NCI-H748 (cell line): Measurements from ENCODE around the gene DENND2C.

Source experiments
- DNase-seq: peaks from one replicate; lab custom pipeline; 2025; ENCODE audit not compliant: unreplicated experiment; lab: John Stamatoyannopoulos, UW

Gene DENND2C, protein sequence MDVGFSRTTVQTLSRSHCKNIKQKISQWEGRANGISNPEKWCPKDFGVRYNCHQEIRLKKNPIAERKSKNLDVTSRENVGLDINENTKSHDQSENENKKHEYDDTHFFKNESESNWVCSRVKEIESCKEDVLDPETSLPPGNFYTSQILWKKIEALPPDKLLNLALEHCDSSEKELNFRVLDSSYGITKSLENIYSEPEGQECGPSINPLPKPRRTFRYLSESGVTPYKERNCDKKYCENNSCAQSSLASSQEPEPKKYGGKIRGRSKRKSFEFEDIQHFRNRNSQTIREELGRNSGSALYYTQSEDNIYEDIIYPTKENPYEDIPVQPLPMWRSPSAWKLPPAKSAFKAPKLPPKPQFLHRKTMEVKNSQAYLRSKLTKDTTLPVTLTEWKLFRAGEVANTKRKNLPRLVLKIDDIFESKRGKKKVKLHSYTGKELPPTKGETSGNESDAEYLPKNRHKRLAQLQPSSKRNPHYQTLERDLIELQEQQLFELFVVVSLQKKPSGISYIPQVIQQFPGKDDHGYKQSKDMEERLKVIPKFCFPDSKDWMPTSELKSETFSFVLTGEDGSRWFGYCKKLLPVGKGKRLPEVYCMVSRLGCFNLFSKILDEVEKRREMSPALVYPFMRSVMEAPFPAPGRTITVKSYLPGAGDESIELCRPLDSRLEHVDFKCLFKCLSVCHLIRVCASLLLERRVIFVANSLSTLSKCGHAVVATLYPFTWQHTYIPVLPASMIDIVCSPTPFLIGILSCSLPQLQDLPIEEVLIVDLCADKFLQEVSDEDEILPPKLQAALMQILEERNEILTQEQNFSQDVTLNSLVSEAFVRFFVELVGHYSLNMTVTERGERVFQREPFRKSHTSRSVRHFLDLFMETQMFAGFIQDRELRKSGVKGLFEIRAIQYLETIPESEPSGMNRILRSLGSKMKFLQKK

DNA sequence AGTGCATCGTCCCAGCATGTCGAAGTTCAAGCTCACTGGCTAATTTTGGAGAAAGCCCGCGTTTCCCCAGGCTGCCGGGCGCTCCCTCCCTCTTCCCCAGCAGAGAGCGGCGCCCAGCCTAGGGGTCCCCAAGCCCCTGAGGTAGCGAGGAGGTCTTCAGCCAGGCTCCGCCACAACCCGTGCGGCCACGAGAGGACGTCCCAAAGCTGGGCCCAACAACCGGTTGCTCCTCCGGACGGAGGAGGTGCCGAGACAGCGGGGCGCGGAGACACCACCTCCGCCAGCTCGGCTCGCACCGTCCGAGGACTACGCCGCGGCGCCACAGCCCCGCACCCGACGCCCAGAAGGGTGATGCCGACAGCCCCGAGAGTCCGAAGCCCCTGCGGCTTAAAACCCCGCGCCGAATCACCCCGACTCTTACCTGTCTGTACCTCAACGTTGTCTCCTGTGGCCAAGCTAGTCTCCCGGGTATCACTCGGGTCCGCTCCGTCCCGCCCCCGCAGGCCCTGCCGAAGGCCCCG, at the start of gene DENND2C:
TSS of gene DENND2C (minus strand) at position 488 of the 521 bp plus-strand sequence. CDS start 44,065 bp downstream, outside the sequence.
- no peak for DNase-seq

DNA sequence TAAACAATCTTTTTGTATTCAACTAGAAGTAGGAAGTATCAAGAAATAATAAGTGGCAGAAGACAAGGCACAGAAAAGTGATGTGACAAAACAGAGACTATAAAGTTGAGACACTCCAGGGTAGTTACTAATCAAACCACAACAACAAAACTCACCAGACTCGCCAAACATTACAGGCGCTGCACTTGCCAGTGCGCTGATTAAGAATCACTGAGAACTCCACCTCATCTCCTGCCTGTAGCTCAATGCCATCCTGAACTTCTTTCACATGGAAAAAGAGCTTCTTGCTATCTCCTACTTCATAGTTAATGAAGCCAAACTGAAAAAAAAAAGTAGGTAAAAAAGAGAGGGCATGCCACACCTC, 49.6 kb upstream of the DENND2C start:
- no peak for DNase-seq

DNA sequence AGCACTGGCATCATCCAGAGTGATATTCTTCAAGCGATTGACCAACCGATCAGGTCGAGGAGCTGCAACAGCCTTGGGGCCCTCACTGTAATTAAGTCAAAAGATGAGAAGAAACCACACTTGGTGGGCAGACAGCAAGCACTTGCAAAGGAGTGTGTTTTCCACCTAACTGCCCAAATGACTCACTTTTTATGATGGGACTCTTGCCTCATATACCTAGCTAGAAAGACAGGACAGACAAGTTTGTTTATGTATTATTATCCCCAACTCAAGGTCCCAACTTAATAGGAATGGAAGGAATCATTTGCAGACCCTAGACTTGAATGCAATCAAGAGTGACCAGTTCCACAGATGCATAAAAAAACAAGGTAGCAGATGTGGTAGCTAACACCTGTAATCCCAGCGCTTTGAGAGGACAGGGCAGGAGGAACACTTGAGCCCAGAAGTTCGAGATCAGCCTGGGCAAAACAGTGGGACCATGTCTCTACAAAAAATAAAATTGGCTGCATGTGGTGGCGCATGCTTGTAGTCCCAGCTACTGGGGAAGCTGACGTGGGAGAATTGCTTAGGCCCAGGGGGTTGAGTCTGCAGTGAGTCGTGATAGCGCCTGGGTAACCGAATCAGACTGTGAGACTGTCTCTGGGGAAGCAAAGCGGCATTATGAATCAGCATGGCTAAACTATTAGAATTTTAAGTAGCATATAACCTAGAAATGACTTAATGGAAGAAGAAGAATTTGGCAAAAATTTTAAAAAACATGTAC, 49.0 kb upstream of the DENND2C start:
- DNase-seq, result no peak

DNA sequence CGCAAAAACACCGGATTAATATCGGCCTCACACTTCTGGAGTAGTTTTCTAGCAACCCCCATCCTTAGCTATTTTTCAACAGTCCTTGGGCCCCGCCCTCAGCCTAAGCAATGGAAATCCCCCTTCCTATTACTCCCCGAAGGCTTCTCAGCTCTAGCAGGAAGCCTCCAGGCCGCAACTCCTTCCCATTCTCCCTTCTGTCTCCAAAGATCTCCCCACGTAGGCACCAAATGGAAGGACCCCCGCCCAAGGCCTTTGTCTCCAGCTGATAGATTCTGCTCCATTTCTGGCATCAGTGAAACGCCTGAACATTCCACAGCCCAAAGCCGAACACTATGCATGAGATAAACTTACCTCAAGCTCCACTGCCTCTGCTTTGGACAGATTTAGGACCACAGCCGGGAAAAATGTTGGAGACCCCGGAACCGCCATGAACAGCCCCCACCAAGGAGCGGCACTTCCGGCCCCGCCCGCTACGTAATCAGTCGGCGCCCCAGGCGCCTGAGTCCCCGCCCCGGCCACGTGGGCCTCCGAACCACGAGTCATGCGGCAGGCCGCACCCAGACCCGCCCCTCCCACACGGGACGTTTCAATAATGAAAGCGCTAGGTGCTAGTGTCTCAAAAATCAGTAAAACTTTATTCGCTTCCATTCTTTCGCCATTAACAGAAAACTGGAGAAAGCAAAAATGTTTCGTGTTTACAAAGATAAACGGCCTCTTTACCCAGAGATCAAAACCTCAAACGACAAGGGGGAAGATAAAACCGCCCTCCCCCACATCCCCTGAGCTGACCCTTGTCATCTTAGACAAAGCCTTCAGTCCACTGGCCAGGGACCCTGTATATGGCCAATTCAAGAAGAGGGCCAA, 46.7 kb upstream of the DENND2C start, which contains the start of gene NRAS:
TSS of gene NRAS (minus strand) at position 468 of the 867 bp plus-strand sequence. CDS start 611 bp downstream, outside the sequence.
- peak; percentile 92 for DNase-seq

DNA sequence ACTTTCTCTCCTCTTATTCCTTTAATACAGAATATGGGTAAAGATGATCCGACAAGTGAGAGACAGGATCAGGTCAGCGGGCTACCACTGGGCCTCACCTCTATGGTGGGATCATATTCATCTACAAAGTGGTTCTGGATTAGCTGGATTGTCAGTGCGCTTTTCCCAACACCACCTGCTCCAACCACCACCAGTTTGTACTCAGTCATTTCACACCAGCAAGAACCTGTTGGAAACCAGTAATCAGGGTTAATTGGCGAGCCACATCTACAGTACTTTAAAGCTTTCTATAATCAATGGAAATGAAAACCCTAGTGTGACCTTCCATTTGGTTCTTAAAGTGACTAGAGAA, 46.1 kb upstream of the DENND2C start:
- no peak for DNase-seq

DNA sequence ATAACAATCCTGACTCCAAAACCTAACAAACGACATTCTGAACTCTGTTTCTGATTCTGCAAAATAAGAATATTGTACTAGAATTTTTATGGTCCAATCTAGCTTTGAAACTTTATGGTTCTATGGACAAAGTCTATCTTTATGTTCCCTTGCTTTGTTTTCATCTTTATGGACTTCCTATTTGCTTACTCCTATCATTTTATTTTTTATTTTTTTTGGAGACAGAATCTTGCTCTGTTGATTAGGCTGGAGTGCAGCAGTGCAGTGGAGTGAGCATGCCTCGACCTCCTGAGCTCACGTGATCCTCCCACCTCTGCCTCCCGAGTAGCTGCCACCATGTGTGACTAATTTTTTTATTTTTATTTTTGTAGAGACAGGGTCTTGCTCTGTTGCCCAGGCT, 43.1 kb upstream of the DENND2C start:
- no peak for DNase-seq

DNA sequence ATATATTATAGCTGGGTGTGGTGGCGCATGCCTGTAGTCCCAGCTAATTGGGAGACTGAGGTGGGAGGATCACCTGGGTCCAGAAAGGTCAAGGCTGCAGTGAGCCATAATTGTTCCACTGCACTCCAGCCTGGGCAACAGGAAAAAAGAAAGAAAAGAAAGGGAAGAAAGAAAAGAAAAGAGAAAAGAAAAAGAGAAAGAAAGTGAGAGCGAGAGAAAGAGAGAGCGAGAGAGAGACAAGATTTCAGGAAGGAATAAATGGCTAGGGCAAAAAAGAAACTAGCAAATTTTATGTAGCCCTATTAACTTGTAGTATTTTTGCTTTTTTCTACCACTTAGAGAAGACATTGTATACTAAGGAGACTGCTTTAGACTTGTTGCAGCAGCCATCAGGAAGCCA, 40.5 kb upstream of the DENND2C start:
- DNase-seq, result no peak

DNA sequence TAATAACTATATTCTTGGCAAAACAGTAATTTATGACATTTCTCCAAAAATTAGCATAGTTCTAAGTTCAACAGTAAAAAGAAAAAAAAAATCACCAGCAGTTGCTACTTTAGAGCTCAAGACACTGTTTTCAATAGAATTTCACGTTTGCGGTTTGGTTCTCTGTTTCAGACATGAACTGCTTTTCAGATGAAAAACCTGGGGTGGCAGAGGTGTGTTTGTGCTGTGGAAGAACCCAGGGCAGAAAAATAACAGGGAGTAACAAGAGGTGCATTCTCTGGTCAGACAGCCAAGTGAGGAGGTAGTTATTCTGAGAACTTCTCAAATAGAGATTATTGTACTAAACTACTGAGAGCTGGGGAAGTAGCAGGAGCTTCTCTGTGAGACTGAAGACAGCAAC, 37.8 kb upstream of the DENND2C start:
- DNase-seq, result no peak

DNA sequence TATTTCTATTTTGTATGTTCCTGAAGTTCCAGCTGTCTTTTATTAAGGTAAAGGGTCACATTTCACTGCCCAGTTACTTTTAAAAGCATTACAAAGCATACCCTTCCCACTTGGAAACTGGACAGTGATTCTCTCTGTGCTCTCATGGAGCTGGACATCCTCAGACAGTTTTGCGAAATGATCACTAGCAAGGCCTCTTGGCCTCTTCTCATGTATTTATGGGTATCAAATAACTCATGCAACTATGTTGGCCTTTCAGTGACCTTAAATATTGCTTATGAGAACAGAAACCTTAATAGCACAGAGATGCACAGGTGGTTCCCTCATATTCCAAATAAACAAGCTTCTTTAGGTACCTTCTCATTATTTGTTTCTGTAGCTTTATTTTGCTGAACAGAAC, 33.4 kb upstream of the DENND2C start:
- DNase-seq, result no peak

DNA sequence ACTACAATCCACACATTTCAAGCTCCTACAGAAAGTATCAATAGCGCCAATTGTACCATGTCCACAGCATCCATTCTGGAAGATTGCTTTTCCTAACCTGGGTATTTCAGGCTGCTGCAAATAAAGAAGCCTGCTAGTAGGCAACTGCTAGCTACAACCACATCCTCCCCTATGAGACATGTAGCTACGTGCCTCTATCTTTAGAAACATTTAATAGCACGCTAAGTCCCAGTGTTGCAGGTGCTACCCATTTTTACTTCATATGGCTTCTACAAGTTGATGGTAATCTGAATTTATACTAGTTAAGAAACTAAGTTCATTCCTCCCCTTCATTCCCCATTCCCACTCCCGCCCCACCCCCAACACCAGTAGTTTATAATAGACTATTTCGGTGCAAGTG, 32.9 kb upstream of the DENND2C start:
- no peak for DNase-seq

DNA sequence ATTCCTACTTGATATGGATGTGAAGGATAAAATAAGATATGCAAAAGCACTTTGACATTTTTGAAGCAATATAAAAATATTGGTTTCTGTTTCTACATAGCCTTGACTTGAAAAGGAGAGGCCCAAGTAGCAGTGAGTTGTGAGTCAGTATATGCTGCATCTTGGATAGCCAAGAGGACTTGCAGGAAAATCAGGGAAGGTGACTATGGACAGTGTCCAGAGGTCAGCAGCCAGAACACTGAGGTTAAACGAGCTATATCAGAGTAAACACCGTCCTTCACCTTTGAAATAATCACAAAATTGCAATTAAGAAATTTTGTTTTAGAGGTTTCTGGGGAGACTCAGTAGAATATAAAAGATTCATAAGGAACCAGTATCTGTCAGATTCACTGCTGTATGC, 32.1 kb upstream of the DENND2C start:
- no peak for DNase-seq

DNA sequence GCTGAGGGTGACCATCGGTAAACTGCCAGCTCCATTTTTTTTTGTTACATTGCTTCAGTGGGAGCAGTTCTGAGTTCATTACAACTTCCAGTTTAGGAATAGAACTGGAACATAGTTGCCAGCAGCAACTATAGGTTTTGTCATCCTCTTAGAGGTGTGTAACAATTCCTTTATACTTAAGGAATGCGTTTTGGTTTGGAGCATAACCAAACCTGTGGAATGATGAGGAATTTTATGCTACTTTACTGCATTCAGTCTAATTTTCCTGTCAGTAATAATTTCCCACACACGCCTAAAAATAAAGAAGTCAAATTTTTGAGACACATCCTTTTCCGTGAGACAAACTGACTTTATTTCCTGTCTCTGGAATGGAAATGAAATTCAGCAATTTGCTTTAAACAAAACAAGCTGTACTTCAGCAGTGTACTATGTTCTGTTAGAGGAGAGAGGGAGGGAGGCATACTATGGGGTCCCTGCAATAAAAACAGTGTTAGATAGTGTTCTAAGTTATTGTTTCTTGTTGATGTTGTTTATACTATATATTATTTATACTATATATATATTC, 30.3 kb upstream of the DENND2C start:
- DNase-seq, result no peak

DNA sequence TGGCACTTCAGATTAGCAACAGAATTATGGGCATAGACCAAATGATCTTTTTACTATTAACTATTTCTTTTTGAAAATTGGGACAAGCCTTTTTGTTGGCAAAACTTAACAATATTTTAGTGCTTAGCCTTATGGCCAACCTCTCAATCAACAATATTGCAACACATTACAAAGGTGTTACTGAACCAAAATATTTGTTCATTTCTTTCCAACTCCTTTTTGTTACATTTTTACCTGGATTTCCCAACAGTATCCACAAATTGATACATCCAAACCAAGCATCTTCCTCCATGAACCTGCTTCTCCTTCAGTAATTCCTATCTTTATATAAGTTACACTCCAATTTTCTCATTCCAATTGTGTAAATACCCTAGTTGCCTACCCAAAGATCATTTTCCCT, 27.0 kb upstream of the DENND2C start:
- DNase-seq, result no peak

DNA sequence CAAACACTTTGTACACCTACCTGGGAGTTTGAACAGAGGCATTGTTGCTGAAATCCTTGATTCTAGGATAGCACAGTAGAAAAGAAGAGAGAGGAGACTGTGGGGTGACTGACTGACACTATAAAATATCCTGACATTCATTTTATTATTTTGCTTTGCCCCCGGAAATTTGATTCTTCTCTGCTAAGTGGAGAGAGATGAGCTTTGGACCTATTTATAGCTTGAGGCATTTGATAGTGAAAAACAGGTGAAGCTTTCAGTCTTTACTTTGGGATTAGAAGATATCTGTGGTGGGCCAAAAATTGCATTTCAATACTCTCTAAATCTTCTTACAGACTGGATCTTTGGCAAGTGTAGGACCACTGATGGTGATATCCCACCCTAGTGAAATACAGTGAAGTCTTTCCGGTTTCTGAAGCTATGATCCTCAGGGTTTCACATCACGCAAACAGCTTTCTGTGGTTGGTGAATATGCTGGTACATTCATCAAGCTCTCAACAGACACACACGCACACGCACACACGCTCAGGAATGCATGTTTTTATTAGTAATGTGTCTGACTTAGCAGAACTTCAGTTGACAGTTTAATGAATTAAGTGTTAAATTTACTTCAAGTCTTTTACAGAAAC, 25.7 kb upstream of the DENND2C start, which contains the start of gene AMPD1:
TSS of gene AMPD1 (minus strand) at position 117 of the 629 bp plus-strand sequence. CDS start at position 42, 75 bp downstream.
- no peak for DNase-seq

DNA sequence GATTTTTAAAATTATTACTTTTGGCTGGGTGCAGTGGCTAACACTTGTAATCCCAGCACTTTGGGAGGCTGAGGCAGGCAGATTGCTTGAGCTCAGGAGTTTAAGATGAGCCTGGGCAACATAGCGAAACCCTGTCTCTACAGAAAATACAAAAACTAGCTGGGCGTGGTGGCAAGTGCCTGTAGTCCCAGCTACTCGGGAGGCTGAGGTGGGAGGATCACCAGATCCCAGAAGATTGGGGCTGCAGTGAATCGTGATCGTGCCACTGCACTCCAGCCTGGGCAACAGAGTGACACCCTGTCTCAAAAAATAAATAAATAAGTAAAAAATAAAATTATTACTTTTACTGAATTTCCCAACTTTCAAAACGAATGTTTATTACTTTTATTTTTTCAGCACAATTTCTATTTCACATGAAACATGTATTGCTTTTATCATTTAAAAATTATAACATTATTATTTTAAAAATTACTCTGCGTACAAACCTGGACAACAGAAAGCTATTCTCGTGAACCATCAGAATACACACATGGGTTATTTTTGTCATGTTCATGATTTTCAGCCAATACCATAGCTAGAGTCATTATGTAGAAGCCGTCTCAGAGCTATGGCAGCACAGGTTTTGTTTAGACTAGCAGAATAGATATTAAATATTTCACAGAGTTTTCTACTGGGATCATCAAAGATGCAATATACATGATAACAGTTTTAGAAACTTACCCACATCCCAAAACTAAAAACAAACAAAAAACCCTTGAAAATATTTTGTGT, 24.9 kb upstream of the DENND2C start:
- no peak for DNase-seq

DNA sequence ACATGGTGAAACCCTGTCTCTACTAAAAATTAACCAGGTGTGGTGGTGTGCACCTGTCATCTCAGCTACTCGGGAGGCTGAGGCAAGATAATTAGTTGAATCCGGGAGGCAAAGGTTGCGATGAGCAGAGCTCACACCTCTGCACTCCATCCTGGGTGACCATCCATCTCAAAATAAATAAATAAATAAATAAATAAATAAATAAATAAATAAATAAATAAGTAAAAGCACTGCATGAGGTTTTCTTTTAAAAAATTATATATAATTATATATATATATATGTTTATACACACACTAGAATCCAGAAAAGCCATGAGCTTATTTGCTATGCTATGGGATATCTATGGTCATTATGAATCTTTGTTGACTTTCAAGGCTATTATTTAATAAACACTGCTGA, 23.1 kb upstream of the DENND2C start:
- no peak for DNase-seq

DNA sequence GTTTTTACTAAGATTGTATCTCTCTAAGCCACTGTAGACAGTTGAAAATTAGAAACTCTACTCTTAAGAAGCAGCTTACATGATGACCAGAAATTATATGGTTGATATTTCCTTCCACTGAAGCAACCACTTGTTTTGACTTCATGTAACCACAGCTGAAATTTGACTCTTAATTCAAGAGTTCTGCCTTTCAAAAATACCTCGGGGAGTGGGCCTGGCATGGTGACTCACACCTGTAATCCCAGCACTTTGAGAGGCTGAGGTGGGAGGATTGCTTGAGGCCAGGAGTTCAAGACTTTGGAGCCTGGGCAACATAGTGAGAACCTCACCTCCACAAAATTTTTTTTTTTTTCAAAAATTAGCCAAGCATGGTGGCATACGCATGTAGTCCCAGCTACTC, 21.2 kb upstream of the DENND2C start:
- no peak for DNase-seq

DNA sequence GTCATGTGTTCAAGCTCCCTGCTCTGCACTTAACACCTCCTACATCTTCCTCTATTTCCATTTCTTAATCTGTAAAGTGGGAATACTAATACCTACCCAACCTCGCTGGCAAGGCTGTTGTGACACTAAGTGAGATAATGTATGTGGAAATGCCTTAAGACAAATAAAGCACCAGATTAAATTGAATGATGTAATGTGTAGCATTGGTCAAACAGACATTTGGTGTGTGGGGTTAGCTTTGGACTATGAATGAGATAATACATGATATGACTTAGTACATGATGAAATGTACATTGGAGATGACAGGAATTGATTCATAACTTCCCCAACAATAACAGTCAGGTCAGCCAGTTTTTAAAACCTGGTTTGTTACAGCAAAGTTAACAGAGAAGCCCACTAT, 20.3 kb upstream of the DENND2C start:
- DNase-seq, result no peak
